T-helper 9 cell (primary cell): ENCODE measurements around the gene SDCCAG8.

Experiments
- DNase-seq: peaks from one replicate; pipeline ENCODE4 v3.0.0-alpha.2; 2020

Gene SDCCAG8

GRCh38 chr1:243341074-243341473 lies 85.2 kb downstream of the SDCCAG8 start:
- DNase-seq, result no peak

- DNase-seq, result no peak
Measured at GRCh38 chr1:243343970-243344937, 88.4 kb downstream of the SDCCAG8 start.

- no peak for DNase-seq
Measured at GRCh38 chr1:243345205-243345604, 89.4 kb downstream of the SDCCAG8 start.

- DNase-seq, result no peak
Measured at GRCh38 chr1:243346016-243346415, 90.2 kb downstream of the SDCCAG8 start.

GRCh38 chr1:243346468-243346867 lies 90.6 kb downstream of the SDCCAG8 start:
- no peak for DNase-seq

GRCh38 chr1:243348331-243348730 lies 92.5 kb downstream of the SDCCAG8 start:
- no peak for DNase-seq

- no peak for DNase-seq
Measured at GRCh38 chr1:243349128-243349527, 93.3 kb downstream of the SDCCAG8 start.

GRCh38 chr1:243351337-243351736 lies 95.5 kb downstream of the SDCCAG8 start:
- DNase-seq, result no peak

GRCh38 chr1:243354511-243355153 lies 98.8 kb downstream of the SDCCAG8 start:
- no peak for DNase-seq

GRCh38 chr1:243363832-243364231 lies 108.0 kb downstream of the SDCCAG8 start:
- no peak for DNase-seq

- DNase-seq, result no peak
Measured at GRCh38 chr1:243364330-243364729, 108.5 kb downstream of the SDCCAG8 start.

GRCh38 chr1:243364866-243365265 lies 109.0 kb downstream of the SDCCAG8 start:
- DNase-seq, result no peak

GRCh38 chr1:243367314-243367713 lies 111.5 kb downstream of the SDCCAG8 start:
- no peak for DNase-seq

GRCh38 chr1:243374412-243374811 lies 118.6 kb downstream of the SDCCAG8 start:
- no peak for DNase-seq

- no peak for DNase-seq
Measured at GRCh38 chr1:243375596-243375995, 119.8 kb downstream of the SDCCAG8 start.

- DNase-seq, result no peak
Measured at GRCh38 chr1:243378669-243379068, 122.8 kb downstream of the SDCCAG8 start.

- DNase-seq, result no peak
Measured at GRCh38 chr1:243379208-243379607, 123.4 kb downstream of the SDCCAG8 start.

- DNase-seq, result no peak
Measured at GRCh38 chr1:243379706-243380105, 123.9 kb downstream of the SDCCAG8 start.

GRCh38 chr1:243388276-243388675 lies 132.4 kb downstream of the SDCCAG8 start:
- no peak for DNase-seq

- no peak for DNase-seq
Measured at GRCh38 chr1:243390162-243390791, 134.4 kb downstream of the SDCCAG8 start.

GRCh38 chr1:243391355-243391754 lies 135.5 kb downstream of the SDCCAG8 start:
- no peak for DNase-seq

- no peak for DNase-seq
Measured at GRCh38 chr1:243393096-243393495, 137.3 kb downstream of the SDCCAG8 start.

GRCh38 chr1:243394066-243394465 lies 138.2 kb downstream of the SDCCAG8 start:
- no peak for DNase-seq
